Osteoblast (primary cell): ENCODE data around the gene AGPAT4. TPM values are rescaled to one million over a fixed set of nuclear protein-coding genes. Genes with fewer than 3 reads are reported as not detected.
"Not testable (repeated sequence)": the region's sequence is repeated elsewhere in the genome, so short reads cannot be mapped to it uniquely, and the experiment has no call there.

Experiments
- DNase-seq: peaks from one replicate; pipeline ENCODE4 v3.0.0; 2011; ENCODE audit warnings: low spot score, mixed read lengths; ENCODE audit not compliant: insufficient read length; ENCODE audit errors: missing footprints
- H2AFZ ChIP-seq: 2 replicates; pipeline ENCODE4 v1.6.0; 2011; ENCODE audit warnings: mild to moderate bottlenecking, low read length
- H3K27ac ChIP-seq: 2 replicates; pipeline ENCODE4 v1.5.1; 2011; ENCODE audit warnings: mild to moderate bottlenecking, low read depth, low read length, moderate library complexity
- H3K27me3 ChIP-seq: 2 replicates; pipeline ENCODE4 v1.6.0; 2012; ENCODE audit warnings: mild to moderate bottlenecking, control low read depth, inconsistent platforms, low read length, moderate library complexity; ENCODE audit not compliant: insufficient read depth
- H3K36me3 ChIP-seq: 2 replicates; pipeline ENCODE4 v1.5.1; 2011; ENCODE audit warnings: mild to moderate bottlenecking, low read length, control low read depth, moderate library complexity; ENCODE audit not compliant: insufficient read depth
- H3K4me1 ChIP-seq: 2 replicates; pipeline ENCODE4 v1.5.1; 2011; ENCODE audit warnings: mild to moderate bottlenecking, low read length, control low read depth, moderate library complexity; ENCODE audit not compliant: insufficient read depth
- H3K4me2 ChIP-seq: 2 replicates; pipeline ENCODE4 v1.6.0; 2011; ENCODE audit warnings: mild to moderate bottlenecking, low read length; ENCODE audit not compliant: insufficient read depth
- H3K4me3 ChIP-seq: fragments of 200-600 bp; sonication (generic); 3 replicates; pipeline ENCODE4 v1.5.1; 2012; ENCODE audit warnings: mild to moderate bottlenecking, low read length, inconsistent platforms; ENCODE audit not compliant: insufficient read depth
- H3K79me2 ChIP-seq: 2 replicates; pipeline ENCODE4 v1.6.0; 2012; ENCODE audit warnings: mild to moderate bottlenecking, low read length, control low read depth, inconsistent platforms; ENCODE audit not compliant: insufficient read depth
- H3K9me3 ChIP-seq: 2 replicates; pipeline ENCODE4 v1.5.1; 2011; ENCODE audit warnings: low read depth, low read length, control low read depth
- H4K20me1 ChIP-seq: 2 replicates; pipeline ENCODE4 v1.6.0; 2012; ENCODE audit warnings: mild to moderate bottlenecking, low read length, control low read depth; ENCODE audit not compliant: insufficient read depth
- CTCF ChIP-seq: IDR thresholded peaks from 2 replicates; pipeline ENCODE4 v1.5.1; 2011; ENCODE audit warnings: mild to moderate bottlenecking, low read depth, low read length, moderate library complexity; ENCODE audit errors: extremely low read depth
- total RNA-seq: library from RNA; depleted of rRNA; stranded (reverse); fragments of >200 nt; gene quantifications from 2 replicates; pipeline ENCODE4 v1.2.3, GENCODE V29; 2012

Gene AGPAT4
- 13.8 and 16.8 TPM in 2 replicates for total RNA-seq

GRCh38 chr6:161273752-161274487 lies at the start of gene AGPAT4:
Gene AGPAT4, minus strand, starts transcription at chr6:161274061. Its CDS starts 41,848 bp downstream, at chr6:161232213.
- no peaks in the 10 kb centered on the region for H3K9me3 ChIP-seq
- H3K79me2 ChIP-seq: peaks cover 26% of the 10 kb centered on the region
- peak; percentile 93 for DNase-seq
- TF ChIP-seq CTCF: no peak
- no peaks in the 10 kb centered on the region for H3K27me3 ChIP-seq
- peak within 1 kb of the TSS; percentile 90 for H3K27ac ChIP-seq
- peak within 1 kb of the TSS; percentile 99 for H3K4me2 ChIP-seq
- peak within 1 kb of the TSS; percentile 78 for H3K4me3 ChIP-seq
- no peaks in the 10 kb centered on the region for H4K20me1 ChIP-seq
- peaks cover 16% of the 10 kb centered on the region for H3K4me1 ChIP-seq
- H3K36me3 ChIP-seq: no peaks in the 10 kb centered on the region
- peak within 1 kb of the TSS; percentile 96 for H2AFZ ChIP-seq

DNA sequence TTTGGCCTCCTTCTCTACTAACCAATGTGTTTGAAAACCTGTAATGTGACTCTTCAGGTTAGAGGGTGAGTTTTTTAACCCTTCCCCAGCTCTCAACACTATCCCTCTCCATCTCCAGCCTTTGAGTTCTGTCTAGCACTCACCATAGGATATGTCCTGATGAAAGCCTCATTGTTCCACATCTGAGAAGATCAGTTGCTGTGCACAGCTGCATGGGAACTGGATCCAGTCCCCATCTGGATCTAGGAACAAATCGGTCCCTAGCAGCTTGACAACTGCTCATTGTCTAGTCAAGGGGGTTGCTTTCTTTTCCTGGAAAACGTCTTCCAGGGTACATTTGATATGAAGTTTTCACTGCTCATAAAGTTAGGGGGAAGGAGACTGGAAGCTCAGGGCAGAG lies 45.4 kb upstream of the AGPAT4 start:
- H3K36me3 ChIP-seq: no peaks in the 10 kb centered on the region
- no peaks in the 10 kb centered on the region for H4K20me1 ChIP-seq
- no peaks in the 10 kb centered on the region for H3K79me2 ChIP-seq
- H2AFZ ChIP-seq: no peak overlapping the region
- DNase-seq: no peak
- no peaks in the 10 kb centered on the region for H3K9me3 ChIP-seq
- H3K27me3 ChIP-seq: no peaks in the 10 kb centered on the region
- H3K4me1 ChIP-seq: no peaks in the 10 kb centered on the region
- H3K4me3 ChIP-seq: no peak overlapping the region
- no peak overlapping the region for H3K27ac ChIP-seq
- H3K4me2 ChIP-seq: no peak overlapping the region
- TF ChIP-seq CTCF: no peak

GRCh38 chr6:161318456-161318855 lies 44.6 kb upstream of the AGPAT4 start:
- no peak for DNase-seq
- Histone ChIP-seq H3K36me3 (no peaks in the 10 kb centered on the region), H3K79me2 (no peaks in the 10 kb centered on the region), H3K9me3 (no peaks in the 10 kb centered on the region), H3K4me2 (no peak overlapping the region), H3K4me1 (no peaks in the 10 kb centered on the region), H3K27me3 (no peaks in the 10 kb centered on the region), H3K27ac (no peak overlapping the region), H3K4me3 (no peak overlapping the region), H4K20me1 (no peaks in the 10 kb centered on the region), H2AFZ (no peak overlapping the region)
- TF ChIP-seq CTCF: no peak

GRCh38 chr6:161316531-161316930 lies 42.7 kb upstream of the AGPAT4 start:
- no peak for DNase-seq
- H3K4me3 ChIP-seq: no peak overlapping the region
- no peak for TF ChIP-seq CTCF
- H3K79me2 ChIP-seq: no peaks in the 10 kb centered on the region
- no peaks in the 10 kb centered on the region for H4K20me1 ChIP-seq
- no peaks in the 10 kb centered on the region for H3K27me3 ChIP-seq
- no peaks in the 10 kb centered on the region for H3K4me1 ChIP-seq
- no peak overlapping the region for H3K4me2 ChIP-seq
- no peaks in the 10 kb centered on the region for H3K36me3 ChIP-seq
- no peaks in the 10 kb centered on the region for H3K9me3 ChIP-seq
- no peak overlapping the region for H2AFZ ChIP-seq
- no peak overlapping the region for H3K27ac ChIP-seq

- H4K20me1 ChIP-seq, H3K4me1 ChIP-seq, H3K4me2 ChIP-seq, H2AFZ ChIP-seq, H3K27me3 ChIP-seq, H3K36me3 ChIP-seq, DNase-seq, H3K4me3 ChIP-seq, H3K27ac ChIP-seq, H3K9me3 ChIP-seq, H3K79me2 ChIP-seq: not testable (repeated sequence)
These were observed 41.5 kb upstream of the AGPAT4 start for GRCh38 chr6:161315246-161315917.
